ENCODE measurements around the gene SIGLEC9. TPM values are rescaled to one million over a fixed set of nuclear protein-coding genes. Genes with fewer than 3 reads are reported as not detected.

The SIGLEC9 gene
- total and polyA plus RNA-seq, 2 of the 8 experiments (the other 6 are each of a cell fraction or from before 2014, with no cell fraction given), result not detected

DNA sequence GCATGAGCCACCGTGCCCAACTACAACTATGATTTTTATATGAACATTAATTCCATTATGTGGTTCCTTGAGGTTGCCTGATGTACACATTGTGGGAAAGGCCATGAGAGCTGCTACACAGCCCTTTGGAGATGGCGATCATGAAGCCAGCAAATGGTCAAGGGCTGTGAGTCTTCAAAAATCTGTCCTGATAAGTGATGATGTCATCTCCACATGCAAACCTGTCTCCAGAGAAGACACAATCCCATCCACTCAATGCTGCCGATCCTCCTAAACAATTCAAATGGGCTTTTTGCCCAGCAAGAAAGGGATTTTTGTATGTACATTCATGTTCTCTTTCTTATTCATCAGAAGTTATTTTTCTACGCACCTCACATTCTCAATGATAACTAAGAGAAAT is 35.0 kb downstream of the SIGLEC9 start:
- ChIA-PET CTCF (ENCODE audit: partially characterized antibody) (interaction anchor here (1.4 to 5.0 kb wide), 7 partner anchors 10 to 281 kb away, joined by 3 to 34 read pairs (median 5); no protein-coding TSS in a partner anchor), POLR2A (ENCODE audit: partially characterized antibody) (no interaction called here)
- no peak overlapping the region for H2BK120ac ChIP-seq (replicated peaks; ENCODE audit: low read depth, low read length)
- no peak overlapping the region for H4K8ac ChIP-seq (ENCODE audit: extremely low read depth, insufficient read depth, low read length)
- no peak overlapping the region for H3K4me3 ChIP-seq (ENCODE audit: extremely low read depth in 1 of 4, insufficient read depth in 2 of 4, low read depth in 3 of 4, low read length in 4 of 4)
- no peaks in the 10 kb centered on the region for H4K20me1 ChIP-seq (replicated peaks in 1 of 2; ENCODE audit: control insufficient read depth in 1 of 2, insufficient read depth in 2 of 2, low read length in 2 of 2)
- TF ChIP-seq SP2 (IDR thresholded peaks at IDR 0.05; ENCODE audit: low read length) (no peak), YY1 (IDR thresholded peaks at IDR 0.05; ENCODE audit: low read depth, low read length) (no peak), USF2 (IDR thresholded peaks at IDR 0.05; ENCODE audit: low read length) (no peak), BRCA1 (IDR thresholded peaks at IDR 0.05; ENCODE audit: low read depth, low read length) (no peak), MAX (IDR thresholded peaks at IDR 0.05) (no peak), ZNF274 (IDR thresholded peaks at IDR 0.05; ENCODE audit: borderline replicate concordance, extremely low read depth, low read length) (no peak), EP300 (IDR thresholded peaks at IDR 0.05; ENCODE audit: borderline replicate concordance in 1 of 2, low read depth in 2 of 2, low read length in 2 of 2) (no peak)
- no peak overlapping the region for H3K18ac ChIP-seq (ENCODE audit: extremely low read depth, low read length)
- no peak overlapping the region for H3K23ac ChIP-seq (ENCODE audit: insufficient read length)
- H2BK20ac ChIP-seq (ENCODE audit: low read length), result no peak overlapping the region
- no peaks in the 10 kb centered on the region for H3K79me2 ChIP-seq (ENCODE audit: control insufficient read depth in 1 of 2, insufficient read depth in 2 of 2, low read length in 2 of 2)
- H3K9me3 ChIP-seq (ENCODE audit: insufficient read depth in 2 of 2, low read depth in 1 of 2, low read length in 1 of 2), result no peaks in the 10 kb centered on the region
- H4K91ac ChIP-seq (replicated peaks; ENCODE audit: insufficient read length, low read length), result no peak overlapping the region
- no peak overlapping the region for H3K4ac ChIP-seq (replicated peaks; ENCODE audit: insufficient read length, low read depth, low read length)
- no peak overlapping the region for H3K4me2 ChIP-seq (ENCODE audit: insufficient read depth in 1 of 2, low read depth in 2 of 2, low read length in 2 of 2)
- no peak overlapping the region for H2AFZ ChIP-seq (ENCODE audit: low read length)
- DNase-seq (ENCODE audit: low read depth in 1 of 2, low spot score in 2 of 2) (no peak), FAIRE-seq (no peak)
- H3K14ac ChIP-seq (ENCODE audit: insufficient read length), result no peak overlapping the region
- no peaks in the 10 kb centered on the region for H3K79me1 ChIP-seq (ENCODE audit: low read depth, low read length)
- H2AK5ac ChIP-seq (ENCODE audit: low read depth, low read length), result no peak overlapping the region
- H3K27me3 ChIP-seq (replicated peaks in 1 of 4; ENCODE audit: control insufficient read depth in 3 of 4, extremely low read depth in 1 of 4, insufficient read depth in 3 of 4, low read length in 3 of 4), result 0 out of 7 replicates have a peak, but pooled peaks cover 0 to 3% (median 0%) of the 10 kb centered on the region in 4 experiments
- no peak overlapping the region for H2BK15ac ChIP-seq (ENCODE audit: low read length)
- no peak overlapping the region for H4K5ac ChIP-seq (ENCODE audit: insufficient read length, low read depth, low read length)
- H3K56ac ChIP-seq (replicated peaks; ENCODE audit: insufficient read length, low read depth, low read length), result no peak overlapping the region
- no peaks in the 10 kb centered on the region for H3K23me2 ChIP-seq (ENCODE audit: low read depth, low read length)
- no peak overlapping the region for H3K27ac ChIP-seq (ENCODE audit: low read depth, low read length)
- no peaks in the 10 kb centered on the region for H3K4me1 ChIP-seq (replicated peaks in 1 of 4; ENCODE audit: control insufficient read depth in 3 of 4, insufficient read depth in 4 of 4, low read length in 3 of 4)
- no peaks in the 10 kb centered on the region for H3K36me3 ChIP-seq (ENCODE audit: control insufficient read depth in 2 of 4, insufficient read depth in 4 of 4, low read length in 3 of 4)
- 86% methylated on average over 4 of the region's 4 CpGs; no CpG with 5 or more reads in 1 of the 2 experiments for WGBS, 2 experiments (ENCODE audit: extremely low coverage in 1 of 2, insufficient coverage in 1 of 2, insufficient read length in 1 of 2, insufficient replicate concordance in 2 of 2, low coverage in 1 of 2, low lambda C conversion rate in 2 of 2, missing lambda C conversion rate in 1 of 2)
- H2BK5ac ChIP-seq (ENCODE audit: low read depth, low read length), result no peak overlapping the region
- H3K9ac ChIP-seq (replicated peaks in 1 of 4; ENCODE audit: extremely low read depth in 1 of 4, low read depth in 3 of 4, low read length in 3 of 4), result no peak overlapping the region
- no peak overlapping the region for H2BK12ac ChIP-seq (ENCODE audit: low read depth, low read length)

Measured in H1 (cell line).